ENCODE measurements around the gene GABRA1. TPM values are rescaled to one million over a fixed set of nuclear protein-coding genes. Genes with fewer than 3 reads are reported as not detected.

Gene GABRA1
- not detected for total RNA-seq

DNA sequence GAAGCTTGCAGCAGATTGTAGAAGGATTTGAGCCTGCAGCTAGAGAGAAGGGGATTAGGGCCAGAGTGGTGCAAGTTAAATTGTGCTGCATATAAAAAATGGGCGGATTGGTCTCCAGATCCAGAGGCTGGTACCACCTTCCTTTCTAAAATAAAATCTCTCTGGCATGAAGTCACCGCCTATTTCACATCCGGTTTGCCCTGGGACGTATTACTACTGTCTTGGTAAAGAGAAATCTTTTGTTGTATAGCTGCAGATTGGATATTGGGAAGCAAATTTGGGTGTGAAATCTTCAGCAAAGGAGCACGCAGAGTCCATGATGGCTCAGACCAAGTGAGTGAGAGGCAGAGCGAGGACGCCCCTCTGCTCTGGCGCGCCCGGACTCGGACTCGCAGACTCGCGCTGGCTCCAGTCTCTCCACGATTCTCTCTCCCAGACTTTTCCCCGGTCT is at the start of gene GABRA1:
Gene GABRA1, plus strand, starts transcription at position 180 of the 451 bp plus-strand sequence. CDS start 2,691 bp downstream, outside the sequence.
- Mint-ChIP-seq H3K27ac (no peak within 1 kb of the TSS), H3K4me1 (ENCODE audit: low read depth) (no peaks in the 10 kb centered on the region), H3K36me3 (ENCODE audit: low read depth) (no peaks in the 10 kb centered on the region), H3K4me3 (no peak within 1 kb of the TSS), H3K27me3 (ENCODE audit: low read depth) (peaks cover 4% of the 10 kb centered on the region), H3K9me3 (ENCODE audit: insufficient read depth) (no peaks in the 10 kb centered on the region)
- no peak for DNase-seq
- CTCF ChIA-PET, result no interaction called here
- POLR2A ChIA-PET, result no interaction called here
- no peak for ATAC-seq

DNA sequence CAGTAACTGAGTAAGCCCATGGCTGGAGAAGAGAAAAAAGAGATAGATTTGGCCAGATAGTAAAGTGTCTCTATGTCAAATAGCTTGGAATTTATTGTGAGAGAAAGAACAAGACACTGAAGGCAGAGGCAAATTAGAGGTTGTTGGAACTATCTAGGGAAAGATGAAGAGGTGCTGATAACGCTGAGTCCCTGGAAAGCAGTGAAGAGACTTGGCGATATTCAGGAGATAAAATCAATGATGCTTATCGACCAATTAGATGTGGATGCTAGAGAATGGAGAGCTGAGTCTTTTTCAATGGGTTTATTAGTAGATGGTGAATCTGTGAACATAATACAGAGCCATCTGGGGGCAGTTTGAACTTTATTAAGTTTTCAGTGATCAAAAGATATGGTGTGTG is 48.6 kb upstream of the GABRA1 start:
- Mint-ChIP-seq H3K4me3 (no peak overlapping the region), H3K27me3 (ENCODE audit: low read depth) (no peaks in the 10 kb centered on the region), H3K36me3 (ENCODE audit: low read depth) (no peaks in the 10 kb centered on the region), H3K27ac (no peak overlapping the region), H3K9me3 (ENCODE audit: insufficient read depth) (no peaks in the 10 kb centered on the region), H3K4me1 (ENCODE audit: low read depth) (no peaks in the 10 kb centered on the region)
- DNase-seq (no peak), ATAC-seq (no peak)
- ChIA-PET POLR2A (no interaction called here), CTCF (no interaction called here)

DNA sequence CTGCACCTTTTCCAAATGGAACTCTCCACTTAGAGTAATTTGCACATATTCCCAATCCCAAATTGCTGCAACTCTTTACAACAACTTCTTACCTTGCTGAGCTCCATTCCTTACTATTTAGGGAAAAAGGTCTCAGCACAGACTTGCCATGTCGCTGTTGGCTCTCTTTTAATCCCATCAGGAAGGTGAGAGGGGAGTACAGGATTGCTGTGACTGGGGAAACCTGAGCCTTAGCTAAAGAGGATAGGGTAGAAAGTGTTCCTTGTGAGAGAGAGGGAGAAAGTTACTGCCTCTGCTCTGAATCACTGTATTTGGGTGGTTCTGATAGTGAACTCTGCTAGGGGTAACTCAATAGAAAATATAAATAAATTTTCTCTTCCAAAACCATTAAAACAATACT is 43.7 kb upstream of the GABRA1 start:
- ChIA-PET POLR2A (no interaction called here), CTCF (no interaction called here)
- no peaks in the 10 kb centered on the region for H3K36me3 Mint-ChIP-seq (ENCODE audit: low read depth)
- no peaks in the 10 kb centered on the region for H3K4me1 Mint-ChIP-seq (ENCODE audit: low read depth)
- DNase-seq, result no peak
- H3K27ac Mint-ChIP-seq, result no peak overlapping the region
- H3K9me3 Mint-ChIP-seq (ENCODE audit: insufficient read depth), result no peaks in the 10 kb centered on the region
- no peak overlapping the region for H3K4me3 Mint-ChIP-seq
- ATAC-seq, result no peak
- no peaks in the 10 kb centered on the region for H3K27me3 Mint-ChIP-seq (ENCODE audit: low read depth)

DNA sequence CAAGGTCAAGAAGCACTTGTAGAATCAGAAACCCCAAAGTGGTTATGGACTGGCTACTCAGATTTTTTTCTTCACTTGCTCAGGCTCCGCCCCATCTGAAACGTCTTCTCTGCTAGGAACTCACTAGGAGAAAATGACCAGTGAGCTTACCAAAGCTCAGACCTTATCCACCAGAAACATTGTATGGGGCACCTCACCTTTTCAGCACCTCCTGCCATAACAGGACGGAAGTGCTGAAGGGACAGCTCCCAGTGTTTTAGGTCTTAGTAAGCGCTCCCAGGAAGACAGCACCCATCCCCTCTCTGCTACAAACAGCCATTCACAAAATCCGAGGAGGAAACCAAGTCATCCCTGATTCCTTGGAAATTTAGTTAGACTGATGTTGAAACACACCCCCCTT is 1.2 kb upstream of the GABRA1 start:
- Mint-ChIP-seq H3K27me3 (ENCODE audit: low read depth) (peaks cover 4% of the 10 kb centered on the region), H3K4me3 (no peak overlapping the region), H3K4me1 (ENCODE audit: low read depth) (no peaks in the 10 kb centered on the region), H3K36me3 (ENCODE audit: low read depth) (no peaks in the 10 kb centered on the region), H3K27ac (no peak overlapping the region), H3K9me3 (ENCODE audit: insufficient read depth) (no peaks in the 10 kb centered on the region)
- ChIA-PET POLR2A (no interaction called here), CTCF (no interaction called here)
- DNase-seq (no peak), ATAC-seq (no peak)

DNA sequence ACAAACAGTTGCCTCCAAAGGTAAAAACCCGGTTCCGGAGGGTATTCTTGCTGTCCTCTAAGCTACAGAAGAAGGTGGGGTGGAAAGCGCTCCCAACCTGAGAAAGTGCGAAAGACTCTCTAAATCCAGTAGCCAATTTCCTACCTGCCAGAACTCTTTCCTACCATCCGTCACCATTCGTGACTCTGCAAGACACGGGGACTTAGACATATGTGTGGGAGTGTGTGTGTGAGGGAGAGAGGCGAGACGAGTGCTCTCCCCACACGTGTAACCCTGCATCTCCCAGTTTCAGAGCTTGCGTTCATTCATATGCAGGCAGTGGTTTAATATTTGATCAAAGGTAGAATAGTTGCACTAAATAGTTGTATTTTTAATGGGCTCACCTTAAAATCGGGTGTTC is 473 bp upstream of the GABRA1 start:
- no peaks in the 10 kb centered on the region for H3K36me3 Mint-ChIP-seq (ENCODE audit: low read depth)
- ChIA-PET CTCF (no interaction called here), POLR2A (no interaction called here)
- H3K27me3 Mint-ChIP-seq (ENCODE audit: low read depth), result peaks cover 4% of the 10 kb centered on the region
- ATAC-seq (no peak), DNase-seq (no peak)
- H3K4me3 Mint-ChIP-seq, result no peak overlapping the region
- H3K27ac Mint-ChIP-seq, result no peak overlapping the region
- no peaks in the 10 kb centered on the region for H3K9me3 Mint-ChIP-seq (ENCODE audit: insufficient read depth)
- H3K4me1 Mint-ChIP-seq (ENCODE audit: low read depth), result no peaks in the 10 kb centered on the region

DNA sequence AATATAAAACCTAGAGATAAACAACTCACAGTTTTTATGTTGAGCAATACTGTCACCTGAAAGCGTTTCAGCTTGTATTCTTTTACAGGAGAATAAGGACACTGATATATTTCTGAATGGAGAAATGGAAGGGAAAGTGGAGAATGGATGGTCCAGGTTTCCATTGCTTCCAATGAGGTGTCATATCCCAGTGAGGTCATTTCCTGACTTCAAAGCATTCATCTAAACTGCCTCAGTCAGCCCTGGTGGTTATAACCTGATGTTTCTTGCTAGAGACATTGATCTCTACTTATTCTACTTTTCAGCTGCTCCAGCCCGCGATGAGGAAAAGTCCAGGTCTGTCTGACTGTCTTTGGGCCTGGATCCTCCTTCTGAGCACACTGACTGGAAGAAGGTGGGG is 2.6 kb downstream of the GABRA1 start:
- ChIA-PET POLR2A (no interaction called here), CTCF (no interaction called here)
- no peaks in the 10 kb centered on the region for H3K4me1 Mint-ChIP-seq (ENCODE audit: low read depth)
- ATAC-seq, result no peak
- no peak for DNase-seq
- no peak overlapping the region for H3K27ac Mint-ChIP-seq
- H3K4me3 Mint-ChIP-seq, result no peak overlapping the region
- H3K9me3 Mint-ChIP-seq (ENCODE audit: insufficient read depth), result no peaks in the 10 kb centered on the region
- H3K27me3 Mint-ChIP-seq (ENCODE audit: low read depth), result peaks cover 4% of the 10 kb centered on the region
- no peaks in the 10 kb centered on the region for H3K36me3 Mint-ChIP-seq (ENCODE audit: low read depth)

DNA sequence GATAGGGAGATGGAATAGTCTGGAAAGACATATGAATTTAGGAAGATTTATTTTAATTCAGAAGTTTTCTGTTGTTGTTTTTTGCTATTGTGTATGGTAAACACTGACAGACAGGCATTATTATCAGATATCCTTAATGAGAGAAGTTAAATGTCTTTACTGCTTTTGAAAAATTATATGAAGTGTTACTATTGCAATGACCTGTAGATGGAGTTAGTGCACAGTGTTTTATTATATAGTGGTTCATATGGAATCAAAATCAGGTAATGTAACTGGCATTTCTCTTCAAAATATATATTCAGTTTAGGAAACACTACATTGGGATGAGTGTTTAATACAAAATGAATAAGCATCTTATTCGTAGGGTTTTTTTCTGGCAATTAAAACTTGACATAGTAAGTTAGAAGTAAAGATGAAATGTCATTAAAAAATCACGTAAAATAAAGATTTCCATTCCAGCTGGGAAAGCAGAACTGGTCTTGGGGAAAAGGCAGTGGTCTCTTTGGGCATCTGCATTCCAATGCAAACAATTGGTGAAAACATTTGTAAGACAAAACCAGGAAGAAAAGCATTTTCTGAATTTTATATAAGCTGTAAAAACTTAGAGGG is 3.9 kb downstream of the GABRA1 start:
- Mint-ChIP-seq H3K27me3 (ENCODE audit: low read depth) (peaks cover 4% of the 10 kb centered on the region), H3K4me1 (ENCODE audit: low read depth) (no peaks in the 10 kb centered on the region), H3K9me3 (ENCODE audit: insufficient read depth) (no peaks in the 10 kb centered on the region), H3K36me3 (ENCODE audit: low read depth) (no peaks in the 10 kb centered on the region), H3K27ac (no peak overlapping the region), H3K4me3 (no peak overlapping the region)
- DNase-seq, result no peak
- ChIA-PET CTCF (no interaction called here), POLR2A (no interaction called here)
- no peak for ATAC-seq

DNA sequence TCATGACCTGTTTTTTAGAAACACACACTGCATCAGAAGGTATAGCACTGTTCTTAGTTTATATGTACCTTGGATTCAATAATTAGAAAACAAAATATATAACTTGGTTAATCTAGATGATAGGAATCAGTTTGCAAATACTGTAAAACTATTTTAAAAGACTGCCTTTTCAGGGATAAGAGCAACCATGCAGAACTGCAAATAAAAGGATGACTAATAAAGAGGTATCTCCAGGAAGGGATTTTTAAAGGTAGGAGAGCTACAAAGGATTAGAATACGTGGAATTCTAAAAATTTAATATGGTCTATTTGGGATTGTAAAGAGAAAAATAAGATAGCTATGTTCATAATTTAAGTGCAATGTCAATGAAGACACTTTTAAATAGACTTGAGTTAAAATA is 9.4 kb downstream of the GABRA1 start:
- peaks cover 4% of the 10 kb centered on the region for H3K9me3 Mint-ChIP-seq (ENCODE audit: insufficient read depth)
- H3K27ac Mint-ChIP-seq, result no peak overlapping the region
- H3K36me3 Mint-ChIP-seq (ENCODE audit: low read depth), result no peaks in the 10 kb centered on the region
- H3K27me3 Mint-ChIP-seq (ENCODE audit: low read depth), result no peaks in the 10 kb centered on the region
- no peaks in the 10 kb centered on the region for H3K4me1 Mint-ChIP-seq (ENCODE audit: low read depth)
- ChIA-PET CTCF (no interaction called here), POLR2A (no interaction called here)
- DNase-seq, result no peak
- no peak overlapping the region for H3K4me3 Mint-ChIP-seq
- ATAC-seq, result no peak

DNA sequence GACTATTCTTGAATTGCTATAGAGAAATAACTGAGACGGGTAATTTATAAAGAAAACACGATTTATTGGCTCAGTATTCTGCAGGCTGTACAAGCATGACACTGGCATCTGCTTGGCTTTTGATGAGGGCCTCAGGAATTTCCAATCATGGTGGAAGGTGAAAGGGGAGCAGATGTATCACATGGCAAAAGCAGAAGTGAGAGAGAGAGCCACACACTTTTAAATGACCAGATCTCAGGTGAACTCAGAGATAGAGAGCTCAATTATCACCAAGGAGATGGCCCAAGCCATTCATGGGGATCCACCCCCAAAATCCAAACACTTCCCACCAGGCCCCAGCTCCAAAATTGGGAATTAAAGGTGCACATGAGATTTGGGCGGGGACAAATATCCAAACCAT is 15.3 kb downstream of the GABRA1 start:
- ChIA-PET CTCF (no interaction called here), POLR2A (no interaction called here)
- no peak for DNase-seq
- Mint-ChIP-seq H3K27me3 (ENCODE audit: low read depth) (no peaks in the 10 kb centered on the region), H3K36me3 (ENCODE audit: low read depth) (no peaks in the 10 kb centered on the region), H3K9me3 (ENCODE audit: insufficient read depth) (peaks cover 4% of the 10 kb centered on the region), H3K4me3 (no peak overlapping the region), H3K4me1 (ENCODE audit: low read depth) (no peaks in the 10 kb centered on the region), H3K27ac (no peak overlapping the region)
- ATAC-seq, result no peak

DNA sequence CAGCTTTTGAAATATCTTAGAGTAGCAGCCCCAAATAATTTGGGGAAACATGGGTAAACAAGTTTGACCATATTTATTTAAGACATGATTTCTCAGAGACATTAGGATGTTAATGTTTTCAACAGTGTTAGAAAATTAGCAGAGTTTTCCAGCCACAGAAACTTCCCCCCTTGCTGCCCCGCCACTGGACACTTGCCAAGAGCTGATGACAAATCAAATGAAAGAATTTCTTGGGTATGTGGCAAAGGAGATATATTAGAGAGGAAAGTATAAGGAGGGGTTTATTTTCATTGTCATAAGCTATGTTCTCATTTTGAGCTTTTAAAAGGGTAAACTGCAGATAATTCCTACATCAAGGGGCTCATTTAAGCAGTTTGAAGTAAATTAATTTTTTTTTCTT is 15.9 kb downstream of the GABRA1 start:
- DNase-seq (no peak), ATAC-seq (no peak)
- ChIA-PET CTCF (no interaction called here), POLR2A (no interaction called here)
- Mint-ChIP-seq H3K27ac (no peak overlapping the region), H3K27me3 (ENCODE audit: low read depth) (no peaks in the 10 kb centered on the region), H3K4me1 (ENCODE audit: low read depth) (no peaks in the 10 kb centered on the region), H3K4me3 (no peak overlapping the region), H3K9me3 (ENCODE audit: insufficient read depth) (peaks cover 4% of the 10 kb centered on the region), H3K36me3 (ENCODE audit: low read depth) (no peaks in the 10 kb centered on the region)

DNA sequence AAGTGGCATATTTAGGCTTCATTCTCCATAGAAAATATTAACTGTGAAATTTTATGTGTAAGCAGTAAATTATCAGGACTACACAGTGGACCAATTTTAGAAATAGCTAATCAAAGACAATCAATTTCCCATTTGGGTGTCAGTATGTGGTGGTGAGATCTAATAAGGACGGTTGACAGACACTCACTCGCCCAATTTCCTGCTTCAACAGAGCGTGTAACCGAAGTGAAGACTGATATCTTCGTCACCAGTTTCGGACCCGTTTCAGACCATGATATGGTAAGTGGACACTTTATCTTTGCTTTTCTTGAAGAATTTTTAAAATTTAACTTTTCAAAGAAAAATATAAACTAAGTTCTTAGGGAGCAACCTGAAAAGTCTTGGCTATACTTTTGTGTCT is 17.6 kb downstream of the GABRA1 start:
- no peak overlapping the region for H3K4me3 Mint-ChIP-seq
- H3K27ac Mint-ChIP-seq, result no peak overlapping the region
- ChIA-PET POLR2A (no interaction called here), CTCF (no interaction called here)
- ATAC-seq (no peak), DNase-seq (no peak)
- no peaks in the 10 kb centered on the region for H3K4me1 Mint-ChIP-seq (ENCODE audit: low read depth)
- H3K27me3 Mint-ChIP-seq (ENCODE audit: low read depth), result no peaks in the 10 kb centered on the region
- H3K36me3 Mint-ChIP-seq (ENCODE audit: low read depth), result no peaks in the 10 kb centered on the region
- no peaks in the 10 kb centered on the region for H3K9me3 Mint-ChIP-seq (ENCODE audit: insufficient read depth)

DNA sequence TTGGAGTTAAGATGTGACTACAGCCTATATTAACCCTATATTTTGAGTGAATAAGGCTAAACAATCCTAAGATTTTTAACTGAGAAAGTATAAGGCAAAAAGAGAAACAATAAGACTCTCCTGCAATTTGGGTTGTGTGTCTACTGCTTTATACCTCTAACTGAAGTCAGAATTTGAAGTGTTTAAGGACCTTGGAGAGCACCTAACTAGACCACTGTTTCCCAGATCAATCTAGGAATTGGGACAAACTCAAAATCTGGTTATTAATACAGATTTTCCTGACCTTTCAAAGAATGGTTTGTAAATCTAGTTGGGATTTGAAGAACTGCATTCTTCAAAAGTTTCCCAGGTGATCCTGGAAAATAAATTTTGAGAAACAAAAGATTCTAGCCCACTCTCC is 42.1 kb downstream of the GABRA1 start:
- no peak for DNase-seq
- CTCF ChIA-PET, result no interaction called here
- peaks cover 5% of the 10 kb centered on the region for H3K9me3 Mint-ChIP-seq (ENCODE audit: insufficient read depth)

DNA sequence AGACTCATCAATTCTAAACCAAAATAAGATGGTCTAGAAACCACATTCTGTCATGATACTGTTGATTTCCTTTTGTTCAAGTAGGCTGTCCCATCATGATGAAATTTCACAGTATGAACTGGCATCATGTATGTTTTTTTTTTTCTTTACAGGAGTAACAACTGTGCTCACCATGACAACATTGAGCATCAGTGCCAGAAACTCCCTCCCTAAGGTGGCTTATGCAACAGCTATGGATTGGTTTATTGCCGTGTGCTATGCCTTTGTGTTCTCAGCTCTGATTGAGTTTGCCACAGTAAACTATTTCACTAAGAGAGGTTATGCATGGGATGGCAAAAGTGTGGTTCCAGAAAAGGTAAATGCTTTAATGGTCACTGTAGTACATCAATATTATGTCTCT is 47.6 kb downstream of the GABRA1 start:
- ATAC-seq (no peak), DNase-seq (no peak)
- H3K27ac Mint-ChIP-seq, result no peak overlapping the region
- no peaks in the 10 kb centered on the region for H3K4me1 Mint-ChIP-seq (ENCODE audit: low read depth)
- POLR2A ChIA-PET, result no interaction called here
- peaks cover 2% of the 10 kb centered on the region for H3K9me3 Mint-ChIP-seq (ENCODE audit: insufficient read depth)
- H3K36me3 Mint-ChIP-seq (ENCODE audit: low read depth), result no peaks in the 10 kb centered on the region
- no peak overlapping the region for H3K4me3 Mint-ChIP-seq
- H3K27me3 Mint-ChIP-seq (ENCODE audit: low read depth), result no peaks in the 10 kb centered on the region
- CTCF ChIA-PET, result no interaction called here

More for the DNA sequence above, 42.1 kb downstream of the GABRA1 start:
- Mint-ChIP-seq H3K27ac (no peak overlapping the region), H3K36me3 (ENCODE audit: low read depth) (no peaks in the 10 kb centered on the region), H3K4me1 (ENCODE audit: low read depth) (no peaks in the 10 kb centered on the region), H3K27me3 (ENCODE audit: low read depth) (no peaks in the 10 kb centered on the region), H3K4me3 (no peak overlapping the region)
- POLR2A ChIA-PET, result no interaction called here
- no peak for ATAC-seq
